ENCODE data around the gene ABCC3.

GRCh38 chr17:50688245-50688644 lies 53.6 kb downstream of the ABCC3 start:
- TF ChIP-seq CTCF (IDR thresholded peaks at IDR 0.05; ENCODE audit: insufficient read depth, low read length) (no peak), REST (IDR thresholded peaks at IDR 0.05; ENCODE audit: insufficient replicate concordance, low read depth) (no peak), POLR2AphosphoS5 (IDR thresholded peaks at IDR 0.05; ENCODE audit: low read depth) (no peak), SPI1 (IDR thresholded peaks at IDR 0.05; ENCODE audit: borderline replicate concordance, low read depth) (no peak)

Measured in HL-60 (cell line).